ENCODE data around the gene NDUFS8.

- TF ChIP-seq POLR2A (IDR thresholded peaks at IDR 0.05), result no peak
- no peak for TF ChIP-seq CTCF (IDR thresholded peaks at IDR 0.05)
- TF ChIP-seq EP300 (IDR thresholded peaks at IDR 0.05), result no peak
- TF ChIP-seq POLR2AphosphoS5 (IDR thresholded peaks at IDR 0.05), result peak in 1 of 2 donors; percentile 8
Measured at GRCh38 chr11:68012044-68012842, 18.2 kb upstream of the NDUFS8 start.
